SK-N-SH treated with all-trans-retinoic acid at 6 μM for 48 hours (cell line): ENCODE measurements around the gene GRK5.

Experiments
- ARNTL ChIP-seq: fragments of 450-650 bp; formaldehyde crosslinking; IDR thresholded peaks from 2 replicates; pipeline ENCODE4 v1.5.0; 2020; ENCODE audit warnings: low read depth, mild to moderate bottlenecking, moderate library complexity, borderline replicate concordance
- BACH2 ChIP-seq: fragments of 250-450 bp; sonication (Bioruptor Pico); IDR thresholded peaks from 2 replicates; pipeline ENCODE4 v1.9.0; 2021; ENCODE audit warnings: mild to moderate bottlenecking, borderline replicate concordance
- CREB5 ChIP-seq: fragments of 250-450 bp; sonication (Bioruptor Pico); IDR thresholded peaks from 2 replicates; pipeline ENCODE4 v1.5.1; 2020; ENCODE audit warnings: low read depth, mild to moderate bottlenecking, moderate library complexity
- ISL1 ChIP-seq: fragments of 250-450 bp; sonication (Bioruptor Pico); IDR thresholded peaks from 2 replicates; pipeline ENCODE4 v2.1.2; 2022; ENCODE audit warnings: mild to moderate bottlenecking, moderate library complexity
- PPARA ChIP-seq: fragments of 250-450 bp; sonication (Bioruptor Pico); IDR thresholded peaks from 2 replicates; pipeline ENCODE4 v1.5.0; 2020; ENCODE audit warnings: mild to moderate bottlenecking, borderline replicate concordance
- RARB ChIP-seq: fragments of 250-450 bp; sonication (Bioruptor Pico); IDR thresholded peaks from 2 replicates; pipeline ENCODE4 v1.8.0; 2021; ENCODE audit warnings: mild to moderate bottlenecking, moderate library complexity
- SNAI2 ChIP-seq: fragments of 250-450 bp; sonication (Bioruptor Pico); IDR thresholded peaks from 2 replicates; pipeline ENCODE4 v1.5.0; 2020; ENCODE audit warnings: mild to moderate bottlenecking, moderate library complexity
- ZC3H10 ChIP-seq: fragments of 250-450 bp; sonication (Bioruptor Pico); IDR thresholded peaks from 2 replicates; pipeline ENCODE4 v1.5.1; 2021; ENCODE audit warnings: mild to moderate bottlenecking, moderate library complexity
- ZFP3 ChIP-seq: fragments of 250-450 bp; sonication (Bioruptor Pico); IDR thresholded peaks from 2 replicates; pipeline ENCODE4 v1.5.0; 2020; ENCODE audit warnings: mild to moderate bottlenecking, moderate library complexity
- ZFP30 ChIP-seq: fragments of 450-650 bp; formaldehyde crosslinking; IDR thresholded peaks from 2 replicates; pipeline ENCODE4 v1.5.0; 2022; ENCODE audit warnings: mild to moderate bottlenecking, moderate library complexity
- TF ChIP-seq, protein P1 (sequence below): fragments of 250-450 bp; sonication (Bioruptor Pico); IDR thresholded peaks from 2 replicates; pipeline ENCODE4 v1.8.0; 2020; ENCODE audit warnings: mild to moderate bottlenecking, moderate library complexity, borderline replicate concordance

DNA sequence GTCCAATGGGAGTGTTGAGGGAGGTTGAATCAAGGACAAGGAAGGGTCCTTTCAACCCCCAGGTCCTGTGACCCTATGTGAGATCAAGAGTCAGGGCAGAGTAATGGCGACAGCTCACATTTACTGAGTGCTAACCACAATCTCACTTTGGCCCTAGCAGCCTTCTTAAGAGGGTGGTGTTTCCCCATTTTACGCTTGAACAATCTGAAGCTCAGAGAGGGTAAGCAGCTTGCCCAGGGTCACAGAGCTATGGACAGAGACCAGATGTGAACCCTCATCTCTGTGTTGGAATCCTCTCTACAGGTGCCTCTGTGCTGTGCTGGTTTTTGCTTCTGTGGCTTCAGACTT lies 102.0 kb downstream of the GRK5 start:
- TF ChIP-seq RARB (no peak), SNAI2 (CRISPR knock-in tag) (no peak), ISL1 (CRISPR knock-in tag) (no peak), CREB5 (no peak), ZFP3 (CRISPR knock-in tag) (no peak), ARNTL (no peak), ZFP30 (CRISPR knock-in tag) (no peak), BACH2 (CRISPR knock-in tag) (no peak), ZC3H10 (CRISPR knock-in tag) (no peak), PPARA (CRISPR knock-in tag) (no peak)
- TF ChIP-seq, protein P1, sequence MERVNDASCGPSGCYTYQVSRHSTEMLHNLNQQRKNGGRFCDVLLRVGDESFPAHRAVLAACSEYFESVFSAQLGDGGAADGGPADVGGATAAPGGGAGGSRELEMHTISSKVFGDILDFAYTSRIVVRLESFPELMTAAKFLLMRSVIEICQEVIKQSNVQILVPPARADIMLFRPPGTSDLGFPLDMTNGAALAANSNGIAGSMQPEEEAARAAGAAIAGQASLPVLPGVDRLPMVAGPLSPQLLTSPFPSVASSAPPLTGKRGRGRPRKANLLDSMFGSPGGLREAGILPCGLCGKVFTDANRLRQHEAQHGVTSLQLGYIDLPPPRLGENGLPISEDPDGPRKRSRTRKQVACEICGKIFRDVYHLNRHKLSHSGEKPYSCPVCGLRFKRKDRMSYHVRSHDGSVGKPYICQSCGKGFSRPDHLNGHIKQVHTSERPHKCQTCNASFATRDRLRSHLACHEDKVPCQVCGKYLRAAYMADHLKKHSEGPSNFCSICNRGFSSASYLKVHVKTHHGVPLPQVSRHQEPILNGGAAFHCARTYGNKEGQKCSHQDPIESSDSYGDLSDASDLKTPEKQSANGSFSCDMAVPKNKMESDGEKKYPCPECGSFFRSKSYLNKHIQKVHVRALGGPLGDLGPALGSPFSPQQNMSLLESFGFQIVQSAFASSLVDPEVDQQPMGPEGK (CRISPR knock-in tag), result no peak
